Urothelium cell line (cell line): ENCODE results near the gene DEFB131B.
"Not testable (repeated sequence)": the region's sequence is repeated elsewhere in the genome, so short reads cannot be mapped to it uniquely, and the experiment has no call there.

Source experiments
- DNase-seq: peaks from one replicate; pipeline ENCODE4 v3.0.0; 2011; ENCODE audit warnings: low spot score, mixed read lengths
- FAIRE-seq: peaks from 2 replicates; lab custom pipeline; 2011; peaks lifted over from hg19 to GRCh38; lab: Jason Lieb, UNC

Gene DEFB131B, protein sequence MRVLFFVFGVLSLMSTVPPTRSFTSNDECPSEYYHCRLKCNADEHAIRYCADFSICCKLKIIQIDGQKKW

DNA sequence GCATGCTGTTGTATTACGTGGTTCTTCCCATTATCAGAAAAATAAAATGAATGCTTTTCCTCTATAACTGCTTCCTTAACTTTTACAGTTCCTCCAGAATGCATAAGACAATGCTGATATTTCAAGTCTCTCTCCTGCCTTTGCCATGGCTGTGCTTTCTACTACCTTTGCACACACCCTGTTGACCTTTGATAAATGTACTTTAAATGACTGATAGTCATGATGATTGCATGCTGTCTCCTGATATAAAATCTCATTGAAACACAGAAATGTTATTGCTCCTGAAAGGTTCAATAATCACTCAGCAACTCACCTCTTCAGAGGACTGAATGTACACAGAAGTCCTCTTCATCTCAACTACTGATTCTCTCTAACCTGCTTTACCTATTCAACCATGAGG is at the start of gene DEFB131B:
DEFB131B (plus strand) TSS at position 395 of the 400 bp plus-strand sequence; CDS start at position 395, 0 bp downstream.
- not testable (repeated sequence) for DNase-seq, FAIRE-seq

DNA sequence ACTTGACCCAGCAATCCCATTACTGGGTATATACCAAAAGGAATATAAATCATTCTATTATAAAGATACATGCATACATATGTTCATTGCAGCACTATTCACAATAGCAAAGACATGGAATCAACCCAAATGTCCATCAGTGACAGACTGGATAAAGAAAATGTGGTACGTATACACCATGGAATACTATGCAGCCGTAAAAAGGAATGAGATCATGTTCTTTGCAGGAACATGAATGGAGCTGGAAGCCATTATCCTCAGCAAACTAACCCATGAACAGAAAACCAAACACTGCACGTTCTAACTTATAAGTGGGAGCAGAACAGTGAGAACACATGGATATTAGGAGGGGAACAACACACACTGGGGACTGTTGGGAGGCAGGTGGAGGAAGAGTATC is 49.0 kb upstream of the DEFB131B start:
- DNase-seq, FAIRE-seq: not testable (repeated sequence)

DNA sequence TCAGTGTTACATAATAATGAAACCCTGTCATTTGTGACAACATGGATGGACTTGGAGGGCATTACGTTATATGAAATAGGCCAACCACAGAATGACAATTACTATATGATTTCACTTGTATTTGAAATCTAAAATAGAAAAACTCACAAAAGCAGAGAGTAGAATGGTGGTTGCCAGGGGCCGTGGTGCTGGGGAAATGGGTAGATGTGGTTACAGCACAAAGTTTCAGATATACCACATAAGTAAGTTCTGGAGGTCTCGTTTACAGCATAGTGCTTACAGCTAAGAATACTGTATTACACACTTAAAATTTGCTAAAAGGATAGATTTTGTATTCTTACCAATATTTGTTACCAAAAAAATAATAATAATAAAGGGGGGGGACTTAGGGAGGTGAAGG is 48.6 kb upstream of the DEFB131B start:
- not testable (repeated sequence) for FAIRE-seq, DNase-seq

DNA sequence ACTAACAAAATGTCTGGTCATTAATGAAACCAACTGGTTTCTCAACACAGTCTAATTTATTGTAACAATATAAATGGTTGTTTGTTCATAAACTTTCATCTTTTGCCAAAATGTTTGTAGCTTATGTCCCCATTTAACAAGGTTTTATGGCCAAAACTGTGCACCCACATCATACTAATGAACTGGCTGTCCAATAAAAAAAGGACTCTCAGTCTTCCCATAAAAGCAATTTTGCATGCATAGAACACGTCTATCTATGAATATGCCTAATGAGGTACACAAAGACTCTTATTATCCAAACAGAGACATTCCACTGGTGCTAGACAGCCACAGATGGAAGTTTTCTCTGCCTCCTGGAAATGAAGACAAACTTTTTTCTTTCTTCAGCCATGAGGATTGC is 45.4 kb upstream of the DEFB131B start, which contains the start of gene DEFB108B:
DEFB108B (plus strand) TSS at position 390 of the 400 bp plus-strand sequence; CDS start at position 390, 0 bp downstream.
- DNase-seq: not testable (repeated sequence)

DNA sequence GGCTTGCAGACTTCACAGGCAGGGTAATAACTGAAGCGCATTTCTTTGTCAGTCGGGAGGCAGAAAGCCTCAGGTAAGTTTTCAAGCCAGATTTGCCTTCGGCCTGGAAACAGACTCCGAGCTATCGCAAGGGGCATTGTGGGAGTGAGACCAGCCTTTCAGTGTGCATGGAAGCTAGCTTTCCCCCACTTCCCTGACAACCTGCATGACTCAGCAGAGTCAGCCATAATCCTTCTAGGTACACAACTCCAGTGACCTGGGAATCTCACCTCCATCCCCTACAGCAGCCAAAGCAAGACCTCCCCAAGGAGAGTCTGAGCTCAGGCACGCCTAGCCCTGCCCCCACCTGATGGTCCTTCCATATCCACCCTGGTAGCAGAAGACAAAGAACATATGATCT is 35.5 kb upstream of the DEFB131B start:
- not testable (repeated sequence) for DNase-seq, FAIRE-seq

More for the DNA sequence above, 45.4 kb upstream of the DEFB131B start, which contains the start of gene DEFB108B:
- not testable (repeated sequence) for FAIRE-seq

DNA sequence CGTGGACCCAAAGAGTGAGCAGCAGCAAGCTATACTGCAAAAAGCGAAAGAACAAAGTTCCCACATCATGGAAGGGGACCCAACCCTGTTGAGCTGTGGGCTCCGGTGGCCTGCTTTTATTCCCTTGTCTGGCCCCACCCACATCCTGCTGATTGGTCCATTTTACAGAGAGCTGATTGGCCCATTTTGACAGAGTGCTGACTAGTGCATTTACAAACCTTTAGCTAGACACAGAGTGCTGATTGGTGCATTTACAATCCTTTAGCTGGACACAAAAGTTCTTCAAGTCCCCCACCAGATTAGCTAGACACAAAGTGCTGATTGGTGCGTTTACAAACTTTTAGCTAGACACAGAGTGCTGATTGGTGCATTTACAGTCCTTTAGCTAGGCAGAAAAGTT is 34.9 kb upstream of the DEFB131B start:
- not testable (repeated sequence) for DNase-seq, FAIRE-seq

DNA sequence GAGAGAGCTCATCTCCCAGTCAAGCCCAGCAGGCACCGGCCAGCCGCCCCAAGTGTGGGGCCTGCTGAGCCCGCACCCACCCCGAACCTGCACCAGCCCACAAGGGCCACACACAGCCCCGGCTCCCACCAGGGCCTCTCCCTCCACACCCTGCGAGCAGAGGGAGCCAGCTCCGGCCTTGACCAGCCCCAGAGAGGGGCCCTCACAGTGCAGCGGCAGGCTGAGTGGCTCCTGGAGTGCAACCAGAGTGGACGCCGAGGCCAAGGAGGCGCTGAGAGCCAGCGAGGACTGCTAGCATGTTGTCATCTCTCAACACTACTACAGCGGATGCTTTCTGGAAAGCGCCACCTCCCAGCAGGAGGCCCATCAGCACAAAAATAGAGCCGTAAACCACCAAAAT is 34.4 kb upstream of the DEFB131B start:
- DNase-seq (no peak), FAIRE-seq (no peak)

DNA sequence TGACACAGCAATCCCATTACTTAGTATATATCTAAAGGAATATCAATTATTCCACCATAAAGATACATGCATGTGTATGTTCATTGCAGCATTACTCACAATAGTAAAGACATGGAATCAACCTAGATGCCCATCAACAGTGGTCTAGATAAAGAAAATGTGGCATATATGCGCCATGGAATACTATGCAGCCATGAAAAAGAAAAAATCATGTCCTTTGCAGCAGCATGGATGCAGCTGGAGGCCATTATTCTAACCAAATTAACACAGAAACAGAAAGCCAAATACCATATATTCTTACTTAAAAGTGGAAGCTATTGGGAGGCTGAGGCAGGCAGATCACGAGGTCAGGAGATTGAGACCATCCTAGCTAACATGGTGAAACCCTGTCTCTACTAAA is 24.4 kb upstream of the DEFB131B start:
- FAIRE-seq, DNase-seq: not testable (repeated sequence)

DNA sequence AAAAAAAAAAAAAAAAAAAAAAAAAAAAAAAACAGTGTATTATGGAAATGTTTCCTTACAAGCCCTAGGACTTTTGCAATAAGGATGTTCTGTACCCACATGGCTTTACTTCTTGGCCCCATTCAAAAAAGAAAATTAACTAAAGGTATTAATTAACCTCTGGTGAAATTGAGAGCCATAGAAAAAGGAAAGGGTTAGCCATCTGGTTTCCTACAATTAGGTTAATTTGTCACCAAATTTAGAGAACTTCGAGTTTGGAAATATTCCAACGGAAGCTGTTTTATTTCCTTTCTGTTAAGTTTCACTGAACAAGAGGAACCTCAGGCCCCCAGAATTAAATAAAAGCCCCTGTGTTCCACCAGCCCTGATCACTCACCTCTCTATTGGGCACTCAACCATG is 22.4 kb upstream of the DEFB131B start:
- not testable (repeated sequence) for DNase-seq, FAIRE-seq

DNA sequence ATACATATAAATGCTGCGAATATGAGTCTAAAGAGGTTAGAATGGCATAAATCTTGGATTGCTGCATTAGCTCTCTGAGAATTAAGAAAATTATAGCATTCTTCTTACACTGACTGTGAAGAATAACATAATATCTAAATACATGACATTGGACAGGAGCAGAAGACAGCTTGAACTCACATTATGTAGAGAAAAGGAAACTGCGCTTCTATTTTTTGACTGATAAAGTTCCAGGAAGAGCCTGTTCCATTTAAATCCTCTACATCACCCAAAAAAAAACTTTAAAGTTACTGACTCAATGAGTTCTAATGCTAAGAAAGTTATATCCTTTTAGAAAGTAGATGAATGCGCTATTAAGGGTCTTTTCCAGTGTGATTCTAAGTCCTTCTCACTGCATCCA is 17.4 kb upstream of the DEFB131B start:
- DNase-seq, FAIRE-seq: not testable (repeated sequence)

DNA sequence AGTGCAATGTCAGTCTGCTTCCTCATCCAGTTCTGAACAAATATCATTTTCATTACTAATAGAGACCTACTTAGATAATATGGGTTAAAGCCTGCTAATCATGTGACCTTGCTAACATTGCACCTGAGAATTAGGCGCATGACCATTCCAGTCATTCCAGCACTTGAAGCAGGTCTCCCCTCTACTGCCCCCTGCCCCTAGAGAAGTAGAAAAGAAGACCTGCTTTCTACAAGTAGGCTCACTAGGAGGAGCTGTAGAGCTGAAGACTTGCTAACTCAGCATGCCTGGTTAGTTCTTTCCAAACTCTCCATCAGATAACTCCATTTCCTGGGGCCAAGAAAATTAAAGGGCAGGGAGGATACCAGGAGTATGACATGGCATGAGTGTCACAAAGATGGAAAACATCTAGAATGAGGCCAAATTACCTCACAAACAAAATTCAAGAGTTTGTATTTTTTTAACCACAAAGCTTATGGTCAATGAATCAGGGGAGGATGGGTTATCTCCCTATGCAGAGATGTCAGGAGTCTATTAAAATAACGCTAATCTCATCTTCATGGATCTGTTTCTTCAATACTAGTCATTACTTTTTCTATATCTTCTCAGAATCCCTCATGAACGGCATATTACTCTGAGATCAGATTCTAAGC is 14.2 kb upstream of the DEFB131B start:
- not testable (repeated sequence) for FAIRE-seq, DNase-seq

DNA sequence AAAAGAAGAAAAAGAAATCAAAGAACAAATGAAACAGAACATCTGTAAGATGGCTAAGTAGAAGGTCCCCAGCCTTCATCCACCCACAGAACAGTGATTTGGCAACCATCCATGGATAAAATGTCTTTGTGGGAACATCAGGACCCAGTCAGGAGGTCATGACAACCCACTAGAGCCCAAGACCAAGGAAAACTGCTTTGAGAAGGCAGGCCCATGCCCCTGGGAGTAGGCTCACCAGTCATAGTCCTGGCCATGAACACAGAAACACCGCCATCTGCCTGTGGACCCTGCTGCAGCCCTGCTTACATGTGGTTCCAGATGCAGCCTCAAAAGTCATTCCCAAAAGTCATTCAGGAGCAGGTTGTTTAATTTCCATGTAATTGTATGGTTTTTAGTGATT is 11.0 kb upstream of the DEFB131B start:
- not testable (repeated sequence) for FAIRE-seq, DNase-seq

DNA sequence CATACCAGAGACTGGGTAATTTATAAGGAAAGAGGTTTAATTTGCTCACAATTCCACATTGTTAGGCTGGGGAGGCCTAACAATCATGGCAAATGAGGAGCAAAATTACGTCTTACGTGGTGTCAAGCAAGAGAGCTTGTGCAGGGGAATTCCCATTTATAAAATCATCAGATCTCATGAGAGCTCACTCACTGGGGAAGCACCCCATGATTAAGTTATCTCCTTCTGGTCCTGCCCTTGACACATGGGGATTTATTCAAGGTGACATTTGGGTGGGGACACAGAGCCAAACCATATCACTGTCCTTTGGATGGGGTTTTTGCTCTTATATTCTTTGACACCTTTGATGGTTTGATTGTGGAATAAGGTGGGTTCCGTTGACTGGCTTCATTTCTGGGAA is 8.3 kb upstream of the DEFB131B start:
- DNase-seq, FAIRE-seq: not testable (repeated sequence)

DNA sequence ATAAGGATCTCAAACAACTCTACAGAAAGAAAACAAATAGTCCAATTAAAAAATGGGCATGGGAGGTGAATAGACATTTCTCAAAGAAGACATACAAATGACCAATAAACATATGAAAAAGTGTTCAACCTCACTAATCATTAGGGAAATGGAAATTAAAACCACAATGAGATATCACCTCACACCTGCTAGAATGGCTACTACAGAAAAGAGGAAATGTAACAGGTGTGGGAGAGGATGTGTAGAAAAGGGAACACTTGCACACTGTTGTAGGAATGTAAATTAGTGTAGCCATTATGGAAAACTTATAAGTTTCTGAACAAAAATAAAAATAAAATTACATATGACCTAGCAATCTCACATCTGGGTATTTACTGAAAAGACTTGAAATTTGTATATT is 7.6 kb upstream of the DEFB131B start:
- FAIRE-seq: not testable (repeated sequence)

DNA sequence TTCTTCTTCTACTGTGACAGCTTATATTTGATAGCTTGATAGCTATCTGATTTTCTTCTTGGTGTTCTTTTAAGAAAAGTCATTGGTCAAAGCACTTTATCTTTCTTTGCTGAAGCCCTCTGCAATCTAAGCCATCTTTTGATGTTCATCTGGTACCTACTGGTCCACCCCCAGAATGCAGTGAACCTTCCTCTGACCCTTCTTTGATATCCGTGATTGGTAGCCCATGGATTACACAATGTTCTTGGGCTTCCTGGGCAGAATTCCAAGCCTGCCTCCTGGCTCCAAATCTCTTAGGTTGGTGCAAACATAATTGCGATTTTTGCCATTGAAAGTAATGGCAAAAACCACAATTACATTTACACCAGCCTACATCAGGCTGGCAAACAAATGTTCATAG is 2.0 kb upstream of the DEFB131B start:
- DNase-seq, FAIRE-seq: not testable (repeated sequence)

More for the DNA sequence above, 7.6 kb upstream of the DEFB131B start:
- not testable (repeated sequence) for DNase-seq

DNA sequence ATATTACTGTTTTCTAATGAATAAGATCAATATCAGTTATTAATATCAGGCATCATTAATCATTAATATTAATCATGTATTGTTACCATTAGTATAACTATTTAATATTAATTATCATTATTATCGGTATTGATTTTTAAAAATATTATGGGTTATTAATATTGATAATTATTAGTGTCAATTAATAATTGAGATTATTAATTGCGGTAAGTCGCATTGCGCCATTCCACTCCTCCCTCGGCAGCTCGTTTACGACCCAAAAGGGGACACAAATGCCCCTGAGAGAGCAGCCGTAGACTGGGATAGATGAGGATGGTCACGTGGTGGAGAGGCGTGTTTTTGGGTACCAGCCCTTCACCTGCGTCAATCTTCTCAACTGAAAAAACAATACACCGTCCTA is 7.6 kb downstream of the DEFB131B start:
- not testable (repeated sequence) for FAIRE-seq, DNase-seq

DNA sequence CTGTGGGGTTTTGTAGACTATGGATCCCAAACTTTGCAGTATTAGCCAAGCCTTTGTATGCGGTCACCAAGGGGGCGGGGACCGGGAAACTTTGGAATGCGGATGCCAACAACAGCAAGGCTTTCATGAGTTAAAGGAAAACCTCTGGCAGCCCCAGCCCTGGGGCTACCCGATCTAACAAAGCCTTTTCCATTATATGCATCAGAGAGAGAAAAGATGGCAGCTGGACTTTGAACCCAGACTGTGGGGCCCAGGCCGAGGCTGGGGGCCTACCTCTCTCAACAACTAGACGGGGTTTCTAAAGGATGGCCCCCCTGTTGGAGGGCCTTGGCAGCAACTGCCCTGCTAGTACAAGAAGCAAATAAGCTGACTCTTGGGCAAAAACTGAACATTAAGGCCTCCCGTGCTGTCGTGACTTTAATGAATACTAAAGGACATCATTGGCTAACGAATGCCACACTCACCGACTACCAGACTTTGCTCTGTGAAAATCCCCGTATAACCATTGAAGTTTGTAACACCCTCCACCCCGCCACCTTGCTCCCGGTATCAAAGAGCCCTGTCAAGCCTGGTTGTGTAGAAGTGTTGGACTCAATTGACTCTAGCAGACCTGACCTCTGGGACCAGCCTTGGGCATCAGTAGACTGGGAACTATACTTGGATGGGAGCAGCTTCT is 10.2 kb downstream of the DEFB131B start:
- FAIRE-seq, DNase-seq: not testable (repeated sequence)

DNA sequence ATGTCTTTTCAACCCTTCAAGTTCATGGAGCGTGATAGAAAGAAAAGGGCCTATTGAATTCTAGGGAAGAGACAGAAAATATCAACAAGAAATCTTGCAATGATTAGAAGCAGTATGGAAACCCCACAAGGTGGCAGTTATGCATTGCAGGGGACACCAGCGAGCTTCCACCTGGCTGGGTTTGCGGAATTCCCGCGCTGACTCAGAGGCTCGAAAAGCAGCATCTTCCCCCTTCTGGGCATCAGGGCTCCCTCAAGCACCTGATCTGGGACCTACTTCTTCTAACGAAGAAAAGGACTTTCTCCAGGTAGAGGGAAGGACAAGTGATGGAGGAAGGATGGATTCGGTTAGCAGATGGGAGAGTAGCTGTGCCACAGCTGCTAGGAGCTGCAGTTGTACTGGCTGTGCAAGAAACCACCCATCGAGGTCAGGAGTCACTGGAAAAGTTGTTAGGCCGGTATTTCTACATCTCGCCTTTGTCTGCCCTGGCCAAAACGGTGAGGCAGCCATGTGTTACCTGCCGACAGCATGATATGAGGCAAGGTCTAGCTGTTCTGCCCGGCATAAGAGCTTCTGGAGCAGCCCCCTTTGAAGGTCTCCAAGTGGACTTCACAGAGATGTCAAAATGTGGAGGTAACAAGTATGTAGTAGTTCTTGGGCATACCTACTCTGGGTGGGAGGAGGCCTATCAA is 11.1 kb downstream of the DEFB131B start:
- DNase-seq, FAIRE-seq: not testable (repeated sequence)

DNA sequence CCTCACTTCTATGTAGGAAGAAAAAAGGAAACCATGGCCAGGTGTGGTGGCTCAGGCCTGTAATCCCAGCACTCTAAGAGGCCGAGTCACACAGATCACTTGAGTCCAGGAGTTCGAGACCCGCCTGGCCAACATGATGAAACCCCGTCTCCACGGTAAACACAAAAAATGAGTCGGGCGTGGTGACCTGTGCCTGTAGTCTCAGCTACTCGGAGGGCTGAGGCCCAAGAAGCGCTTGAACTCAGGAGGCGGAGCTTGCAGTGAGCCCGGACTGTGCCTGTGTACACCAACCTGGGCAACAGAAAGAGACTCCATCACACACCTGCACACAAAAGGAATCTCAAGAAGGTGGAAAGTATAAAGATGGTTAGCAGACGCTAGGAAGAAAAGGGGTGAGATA is 17.7 kb downstream of the DEFB131B start:
- DNase-seq: no peak
- no peak for FAIRE-seq

DNA sequence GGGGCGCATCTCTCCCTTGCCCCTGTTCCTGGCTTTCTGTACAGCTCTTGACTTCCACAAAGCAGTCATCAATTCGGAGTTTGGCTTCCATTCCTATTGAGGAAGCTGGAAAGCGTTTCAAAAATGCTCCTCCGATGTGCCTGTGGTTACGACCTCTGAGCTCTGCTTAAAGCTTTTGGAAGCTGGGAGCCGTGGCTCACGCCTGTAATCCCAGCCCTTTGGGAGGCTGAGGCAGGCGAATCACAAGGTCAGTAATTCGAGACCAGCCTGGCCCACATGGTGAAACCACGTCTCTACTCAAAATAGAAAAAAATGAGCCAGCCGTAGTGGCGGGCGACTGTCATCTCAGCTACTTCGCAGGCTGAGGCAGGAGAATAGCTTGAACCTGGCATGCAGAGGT is 22.9 kb downstream of the DEFB131B start:
- not testable (repeated sequence) for DNase-seq, FAIRE-seq

DNA sequence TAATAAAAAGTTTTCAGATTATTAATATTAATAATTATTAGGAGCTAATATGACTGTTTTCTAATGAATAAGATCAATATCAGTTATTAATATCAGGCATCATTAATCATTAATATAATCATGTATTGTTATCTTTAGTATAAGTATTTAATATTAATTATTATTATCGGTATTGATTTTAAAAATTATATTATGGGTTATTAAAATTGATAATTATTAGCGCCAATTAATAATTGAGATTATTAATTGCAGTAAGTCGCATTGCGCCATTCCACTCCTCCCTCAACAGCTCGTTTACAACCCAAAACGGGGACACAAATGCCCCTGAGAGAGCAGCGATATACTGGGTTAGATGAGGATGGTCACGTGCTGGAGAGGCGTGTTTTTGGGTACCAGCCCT is 30.0 kb downstream of the DEFB131B start:
- no peak for DNase-seq
- no peak for FAIRE-seq
